Stomach (tissue), 4 donors: ENCODE data around the gene OR1N2.
"Not testable (repeated sequence)": the region's sequence is repeated elsewhere in the genome, so short reads cannot be mapped to it uniquely, and the experiment has no call there.

Experiments
- POLR2AphosphoS5 ChIP-seq, 3 donors: sonication (generic); formaldehyde crosslinking; IDR thresholded peaks; one replicate each; pipeline ENCODE4 v1.6.1; 2016; ENCODE audit warnings: antibody characterized with exemption in 3 of 3
- TF ChIP-seq, protein P1 (sequence below), 7 experiments: fragments of 450-650 bp in 4 of 7; fragments of 200-600 bp in 3 of 7; sonication (generic) in 3 of 7; IDR thresholded peaks; one replicate each; pipeline ENCODE4 v1.5.1; 2016 to 2019; ENCODE audit warnings: antibody characterized with exemption in 7 of 7, control low read depth in 2 of 7, mild to moderate bottlenecking in 1 of 7

- TF ChIP-seq, protein P1, sequence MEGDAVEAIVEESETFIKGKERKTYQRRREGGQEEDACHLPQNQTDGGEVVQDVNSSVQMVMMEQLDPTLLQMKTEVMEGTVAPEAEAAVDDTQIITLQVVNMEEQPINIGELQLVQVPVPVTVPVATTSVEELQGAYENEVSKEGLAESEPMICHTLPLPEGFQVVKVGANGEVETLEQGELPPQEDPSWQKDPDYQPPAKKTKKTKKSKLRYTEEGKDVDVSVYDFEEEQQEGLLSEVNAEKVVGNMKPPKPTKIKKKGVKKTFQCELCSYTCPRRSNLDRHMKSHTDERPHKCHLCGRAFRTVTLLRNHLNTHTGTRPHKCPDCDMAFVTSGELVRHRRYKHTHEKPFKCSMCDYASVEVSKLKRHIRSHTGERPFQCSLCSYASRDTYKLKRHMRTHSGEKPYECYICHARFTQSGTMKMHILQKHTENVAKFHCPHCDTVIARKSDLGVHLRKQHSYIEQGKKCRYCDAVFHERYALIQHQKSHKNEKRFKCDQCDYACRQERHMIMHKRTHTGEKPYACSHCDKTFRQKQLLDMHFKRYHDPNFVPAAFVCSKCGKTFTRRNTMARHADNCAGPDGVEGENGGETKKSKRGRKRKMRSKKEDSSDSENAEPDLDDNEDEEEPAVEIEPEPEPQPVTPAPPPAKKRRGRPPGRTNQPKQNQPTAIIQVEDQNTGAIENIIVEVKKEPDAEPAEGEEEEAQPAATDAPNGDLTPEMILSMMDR (IDR thresholded peaks at IDR 0.05): not testable (repeated sequence)
- not testable (repeated sequence) for TF ChIP-seq POLR2AphosphoS5 (IDR thresholded peaks at IDR 0.05)
Observed at GRCh38 chr9:122531157-122531556, 21.8 kb upstream of the OR1N2 start.
